PC-9 (cell line): ENCODE results near the gene IGF2BP2. TPM values are rescaled to one million over a fixed set of nuclear protein-coding genes. Genes with fewer than 3 reads are reported as not detected.

Experiments
- BruUV-seq: library from RNA; stranded (reverse); fragments of 400-500 nt; replicated peaks from 2 replicates; lab custom pipeline; 2021; lab: Mats Ljungman, UMichigan
- CTCF ChIA-PET: fragments of 300-600 bp; sonication (Branson Sonifier 250); formaldehyde crosslinking; loops from one replicate; lab custom pipeline; 2022; ENCODE audit warnings: antibody characterized with exemption; lab: Charles Lee
- POLR2A ChIA-PET: fragments of 300-600 bp; sonication (Branson Sonifier 250); formaldehyde crosslinking; loops from one replicate; lab custom pipeline; 2022; ENCODE audit warnings: antibody characterized with exemption; ENCODE audit not compliant: unreplicated experiment; lab: Charles Lee
- DNase-seq, 2 experiments: peaks; one replicate each; pipeline versions ENCODE4 v3.0.0 to v3.0.0-alpha.2; 2015 to 2022; ENCODE audit warnings: mixed read lengths in 1 of 2
- H2AFZ ChIP-seq: fragments of 200-600 bp; sonication (generic); 2 replicates; pipeline ENCODE4 v1.8.1; 2017; ENCODE audit warnings: antibody characterized with exemption
- H3F3A ChIP-seq: fragments of 200-600 bp; sonication (generic); 2 replicates; pipeline ENCODE4 v1.8.1; 2017; ENCODE audit warnings: antibody characterized with exemption, mild to moderate bottlenecking, low read depth; ENCODE audit not compliant: insufficient read depth
- H3K27ac ChIP-seq: fragments of 200-600 bp; sonication (generic); 2 replicates; pipeline ENCODE4 v1.6.1; 2016; ENCODE audit warnings: mixed run types
- H3K27me3 ChIP-seq: fragments of 200-600 bp; sonication (generic); 2 replicates; pipeline ENCODE4 v1.6.1; 2016; ENCODE audit warnings: low read depth, mixed run types; ENCODE audit not compliant: insufficient read depth
- H3K36me3 ChIP-seq: fragments of 200-600 bp; sonication (generic); 2 replicates; pipeline ENCODE4 v1.6.1; 2016; ENCODE audit warnings: low read depth, mixed run types
- H3K4me1 ChIP-seq: fragments of 200-600 bp; sonication (generic); replicated peaks from 2 replicates; pipeline ENCODE4 v1.6.1; 2016; ENCODE audit warnings: mixed run types; ENCODE audit not compliant: insufficient read depth
- H3K4me2 ChIP-seq: fragments of 200-600 bp; sonication (generic); 2 replicates; pipeline ENCODE4 v1.6.1; 2017; ENCODE audit warnings: mixed run types
- H3K4me3 ChIP-seq: fragments of 200-600 bp; sonication (generic); 2 replicates; pipeline ENCODE4 v1.6.1; 2016; ENCODE audit warnings: mixed run types
- H3K79me2 ChIP-seq: fragments of 200-600 bp; sonication (generic); 2 replicates; pipeline ENCODE4 v1.6.1; 2017; ENCODE audit warnings: low read depth, mixed run types
- H3K9me2 ChIP-seq: fragments of 200-600 bp; sonication (generic); 2 replicates; pipeline ENCODE4 v1.8.1; 2017; ENCODE audit warnings: mild to moderate bottlenecking; ENCODE audit not compliant: insufficient read depth
- H3K9me3 ChIP-seq: fragments of 200-600 bp; sonication (generic); 2 replicates; pipeline ENCODE4 v1.8.1; 2016; ENCODE audit warnings: low read depth; ENCODE audit not compliant: insufficient read depth
- H4K20me1 ChIP-seq: fragments of 200-600 bp; sonication (generic); 2 replicates; pipeline ENCODE4 v1.8.1; 2017; ENCODE audit not compliant: insufficient read depth
- EZH2 ChIP-seq: fragments of 200-600 bp; sonication (generic); IDR thresholded peaks from 2 replicates; pipeline ENCODE4 v1.8.0; 2017; ENCODE audit warnings: antibody characterized with exemption, low read depth
- intact Hi-C: fragments of 100-400 bp; cut with micrococcal nuclease; formaldehyde crosslinking; loops from one replicate; pipeline ENCODE4 v1.10.0; 2022; ENCODE audit not compliant: unreplicated experiment
- total RNA-seq: library from RNA; stranded (reverse); gene quantifications from 2 replicates; pipeline ENCODE4 v1.2.3, GENCODE V29; 2021
- TF ChIP-seq, protein P1 (sequence below): fragments of 200-600 bp; sonication (generic); conservative IDR thresholded peaks from 2 replicates; pipeline ENCODE4 v1.6.1; 2017; ENCODE audit warnings: mixed run types, antibody characterized with exemption, mild to moderate bottlenecking, moderate library complexity

Gene IGF2BP2
- total RNA-seq, 1 experiment from 2014 or later: 140 TPM

DNA sequence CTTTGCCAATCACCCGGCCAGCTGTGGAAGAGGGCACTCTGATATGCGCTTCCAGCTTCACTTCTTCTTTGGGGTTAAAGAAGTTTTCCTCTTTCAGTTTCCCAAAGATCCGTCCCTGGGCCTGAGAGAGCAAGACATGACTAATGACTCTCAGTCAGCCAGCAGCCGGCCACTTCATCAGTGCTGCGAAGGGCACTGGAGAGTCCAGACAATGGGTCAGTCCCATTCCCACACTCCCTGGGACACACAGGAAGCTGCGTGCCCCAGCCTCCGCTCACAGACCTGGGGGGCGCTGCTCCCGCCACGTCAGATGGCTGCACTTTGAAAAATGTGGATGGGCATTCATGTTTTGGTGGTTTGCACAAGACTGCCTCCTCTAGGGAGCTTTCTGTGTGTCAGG, 175.4 kb downstream of the IGF2BP2 start:
- Histone ChIP-seq H3K4me2 (no peak overlapping the region), H3K4me1 (no peaks in the 10 kb centered on the region), H3K9me3 (no peaks in the 10 kb centered on the region), H3F3A (peaks cover 4% of the 10 kb centered on the region; the same call in 1 of the 2 replicates), H3K79me2 (no peaks in the 10 kb centered on the region), H3K9me2 (no peaks in the 10 kb centered on the region), H3K4me3 (no peak overlapping the region), H4K20me1 (no peaks in the 10 kb centered on the region; the same call in 1 of the 2 replicates), H2AFZ (no peak overlapping the region), H3K36me3 (peaks cover 62% of the 10 kb centered on the region), H3K27me3 (no peaks in the 10 kb centered on the region), H3K27ac (no peak overlapping the region)
- intact Hi-C loops: no loop called here
- DNase-seq: no peak
- CTCF ChIA-PET: no interaction called here
- no TSS peak for BruUV-seq
- TF ChIP-seq, protein P1, sequence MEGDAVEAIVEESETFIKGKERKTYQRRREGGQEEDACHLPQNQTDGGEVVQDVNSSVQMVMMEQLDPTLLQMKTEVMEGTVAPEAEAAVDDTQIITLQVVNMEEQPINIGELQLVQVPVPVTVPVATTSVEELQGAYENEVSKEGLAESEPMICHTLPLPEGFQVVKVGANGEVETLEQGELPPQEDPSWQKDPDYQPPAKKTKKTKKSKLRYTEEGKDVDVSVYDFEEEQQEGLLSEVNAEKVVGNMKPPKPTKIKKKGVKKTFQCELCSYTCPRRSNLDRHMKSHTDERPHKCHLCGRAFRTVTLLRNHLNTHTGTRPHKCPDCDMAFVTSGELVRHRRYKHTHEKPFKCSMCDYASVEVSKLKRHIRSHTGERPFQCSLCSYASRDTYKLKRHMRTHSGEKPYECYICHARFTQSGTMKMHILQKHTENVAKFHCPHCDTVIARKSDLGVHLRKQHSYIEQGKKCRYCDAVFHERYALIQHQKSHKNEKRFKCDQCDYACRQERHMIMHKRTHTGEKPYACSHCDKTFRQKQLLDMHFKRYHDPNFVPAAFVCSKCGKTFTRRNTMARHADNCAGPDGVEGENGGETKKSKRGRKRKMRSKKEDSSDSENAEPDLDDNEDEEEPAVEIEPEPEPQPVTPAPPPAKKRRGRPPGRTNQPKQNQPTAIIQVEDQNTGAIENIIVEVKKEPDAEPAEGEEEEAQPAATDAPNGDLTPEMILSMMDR: no peak
- TF ChIP-seq EZH2: no peak
- POLR2A ChIA-PET: no interaction called here

DNA sequence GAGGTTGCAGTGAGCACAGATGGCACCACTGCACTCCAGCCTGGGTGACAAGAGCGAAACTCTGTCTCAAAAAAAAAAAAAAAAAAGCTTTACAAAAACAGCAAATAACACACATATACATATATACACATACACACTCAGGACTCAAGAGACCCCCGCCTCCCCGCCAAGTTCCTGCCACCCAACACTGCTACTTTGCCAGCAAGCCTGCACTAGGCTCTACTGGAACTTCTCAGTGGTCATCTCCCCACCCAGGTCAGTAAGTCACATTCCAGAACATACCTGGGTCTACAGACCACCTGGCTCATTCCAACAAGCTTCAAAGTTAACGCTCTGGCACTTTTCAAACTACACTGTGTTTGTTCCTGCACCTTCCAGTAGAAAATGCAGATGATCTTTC, 176.4 kb downstream of the IGF2BP2 start:
- H3F3A ChIP-seq: peaks cover 11% of the 10 kb centered on the region; the same call in 1 of the 2 replicates
- H3K27me3 ChIP-seq: no peaks in the 10 kb centered on the region
- ChIA-PET POLR2A (no interaction called here), CTCF (no interaction called here)
- H3K4me1 ChIP-seq: no peaks in the 10 kb centered on the region
- no peaks in the 10 kb centered on the region for H3K9me2 ChIP-seq
- no peaks in the 10 kb centered on the region for H3K9me3 ChIP-seq
- no TSS peak for BruUV-seq
- no peaks in the 10 kb centered on the region for H3K79me2 ChIP-seq
- no peak overlapping the region for H2AFZ ChIP-seq
- H4K20me1 ChIP-seq: no peaks in the 10 kb centered on the region; the same call in 1 of the 2 replicates
- H3K27ac ChIP-seq: no peak overlapping the region
- H3K4me3 ChIP-seq: no peak overlapping the region
- peaks cover 52% of the 10 kb centered on the region for H3K36me3 ChIP-seq
- no peak for TF ChIP-seq EZH2
- TF ChIP-seq, protein P1: no peak
- intact Hi-C loops: no loop called here
- no peak overlapping the region for H3K4me2 ChIP-seq
- no peak for DNase-seq

DNA sequence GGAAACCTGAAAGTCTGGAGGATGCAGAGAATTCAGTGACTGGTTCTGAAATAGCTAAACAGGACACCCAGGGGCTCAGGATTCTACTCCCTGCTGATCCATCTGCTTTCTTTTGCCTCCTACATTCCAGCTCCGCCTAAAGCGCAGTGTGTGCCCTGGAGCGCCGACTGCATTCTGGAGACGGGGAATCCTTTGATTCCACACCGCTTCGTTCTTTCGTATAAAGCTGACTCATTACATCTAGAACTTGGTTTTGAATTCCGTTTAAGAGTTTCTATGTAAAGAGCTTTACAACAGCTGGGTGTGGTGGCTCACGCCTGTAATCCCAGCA, 177.0 kb downstream of the IGF2BP2 start:
- Histone ChIP-seq H4K20me1 (no peaks in the 10 kb centered on the region; the same call in 1 of the 2 replicates), H3K79me2 (no peaks in the 10 kb centered on the region), H3K27ac (no peak overlapping the region), H2AFZ (no peak overlapping the region), H3F3A (peaks cover 16% of the 10 kb centered on the region), H3K9me2 (no peaks in the 10 kb centered on the region), H3K4me2 (no peak overlapping the region), H3K4me3 (no peak overlapping the region), H3K36me3 (peaks cover 46% of the 10 kb centered on the region), H3K4me1 (no peaks in the 10 kb centered on the region), H3K27me3 (no peaks in the 10 kb centered on the region), H3K9me3 (no peaks in the 10 kb centered on the region)
- no TSS peak for BruUV-seq
- intact Hi-C loops: no loop called here
- ChIA-PET POLR2A (no interaction called here), CTCF (no interaction called here)
- no peak for DNase-seq
- TF ChIP-seq EZH2: no peak
- TF ChIP-seq, protein P1: no peak
